Measurements from ENCODE around the gene AOPEP. TPM values are rescaled to one million over a fixed set of nuclear protein-coding genes. Genes with fewer than 3 reads are reported as not detected.
A peak's percentile ranks its signal among the peaks of the same experiment; 100 is the strongest.

AOPEP gene
- total and polyA plus RNA-seq, 9 of the 15 experiments (the other 6 are each of a cell fraction or from before 2014, with no cell fraction given), result 4.5 to 19.3 (median 13.5) TPM

DNA sequence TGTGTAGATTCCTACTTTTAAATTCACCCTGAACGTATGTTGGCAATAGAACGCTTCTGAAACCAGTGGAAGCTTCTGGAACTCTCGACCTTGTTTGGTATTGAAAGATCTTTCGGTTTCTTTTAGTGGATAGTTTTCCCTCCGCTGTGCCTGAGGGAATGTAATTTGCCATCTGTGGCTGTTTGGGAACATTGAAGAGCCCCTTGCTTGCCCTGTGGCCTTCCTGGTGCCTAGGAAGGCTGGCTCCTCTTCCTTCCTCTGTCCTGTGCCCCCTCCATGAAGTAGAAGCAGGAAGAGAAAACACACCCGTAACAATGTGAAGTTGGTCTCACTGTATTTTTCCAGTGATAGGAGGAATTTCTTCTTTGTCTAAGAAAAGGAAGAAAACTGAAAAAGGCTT, 274.3 kb downstream of the AOPEP start (continued):
- no peak for TF ChIP-seq TCF7L2 (IDR thresholded peaks at IDR 0.05; ENCODE audit: low read depth, low read length)

- Histone ChIP-seq H3K4me3 (no peak overlapping the region), H4K20me1 (replicated peaks; ENCODE audit: control insufficient read depth, insufficient read depth, low read length) (peaks cover 2% of the 10 kb centered on the region; the same call in 1 of the 2 replicates), H3K9me3 (replicated peaks; ENCODE audit: control insufficient read depth, insufficient read depth, low read depth, low read length) (no peaks in the 10 kb centered on the region), H3K9me1 (ENCODE audit: control insufficient read depth, insufficient read depth, low read length) (no peaks in the 10 kb centered on the region), H3K79me2 (ENCODE audit: control insufficient read depth, insufficient read depth, low read length) (0 out of 3 replicates have a peak, but pooled peaks cover 3% of the 10 kb centered on the region), H3K27me3 (ENCODE audit: control insufficient read depth in 2 of 2, insufficient read depth in 2 of 2, low read length in 2 of 2) (no peaks in the 10 kb centered on the region), H3K27ac (ENCODE audit: extremely low read depth, low read depth, low read length) (no peak overlapping the region), H3K4me2 (ENCODE audit: insufficient read depth, low read length) (no peak overlapping the region), H3K4me1 (replicated peaks in 1 of 2; ENCODE audit: control insufficient read depth in 2 of 2, insufficient read depth in 2 of 2, low read length in 2 of 2) (peaks cover 5 to 12% of the 10 kb centered on the region in 2 experiments; a peak in 2 of 5 replicates), H2AFZ (ENCODE audit: low read depth, low read length) (no peak overlapping the region), H3K9ac (ENCODE audit: insufficient read depth in 1 of 2, low read depth in 2 of 2, low read length in 2 of 2) (no peak overlapping the region), H3K36me3 (ENCODE audit: control insufficient read depth, insufficient read depth, low read length) (no peaks in the 10 kb centered on the region)
- no peak for TF ChIP-seq RCOR1 (IDR thresholded peaks at IDR 0.05; ENCODE audit: borderline replicate concordance in 1 of 2, low read depth in 2 of 2, low read length in 2 of 2)
- TF ChIP-seq ZNF121 (CRISPR knock-in tag; conservative IDR thresholded peaks at IDR 0.05), result peak; percentile 81
- no TSS peak for BruUV-seq (replicated peaks)
- intact Hi-C loops (cut with micrococcal nuclease) (no loop called here), in situ Hi-C loops (cut with MboI) (no loop called here)
- no peak for DNase-seq (ENCODE audit: extremely low read depth in 1 of 4, low spot score in 3 of 4)
- ChIA-PET POLR2A (no interaction called here), CTCF (ENCODE audit: low intra/inter-chr PET ratio) (no interaction called here)
- no peak for FAIRE-seq
- WGBS (ENCODE audit: insufficient coverage, low coverage, missing lambda C conversion rate), result 33% methylated on average over 7 of the region's 7 CpGs
- ATAC-seq, result no peak
Measured at GRCh38 chr9:95001720-95002119, 275.2 kb downstream of the AOPEP start.

Data from K562 (cell line).